ENCODE measurements around the gene TOPAZ1. TPM values are rescaled to one million over a fixed set of nuclear protein-coding genes. Genes with fewer than 3 reads are reported as not detected.
"Not testable (repeated sequence)": the region's sequence is repeated elsewhere in the genome, so short reads cannot be mapped to it uniquely, and the experiment has no call there.

The TOPAZ1 gene
- total RNA-seq, 2 experiments from 2014 or later = not detected

- CTCF ChIA-PET = no interaction called here
- no peak overlapping the region for H3K4me3 Mint-ChIP-seq
- no peaks in the 10 kb centered on the region for H3K9me3 Mint-ChIP-seq (ENCODE audit: low read depth)
- H3K36me3 Mint-ChIP-seq (ENCODE audit: low read depth) = no peaks in the 10 kb centered on the region
- no peak overlapping the region for H3K27ac Mint-ChIP-seq
- peaks cover 5% of the 10 kb centered on the region for H3K27me3 Mint-ChIP-seq
- POLR2A ChIA-PET = no interaction called here
- peaks cover 6% of the 10 kb centered on the region for H3K4me1 Mint-ChIP-seq
- ATAC-seq (no peak), DNase-seq (no peak)
- intact Hi-C loops (cut with DNase I, micrococcal nuclease) = no loop called here
Observed at GRCh38 chr3:44334326-44334725, 92.6 kb downstream of the TOPAZ1 start.

GRCh38 chr3:44337248-44337785 is 95.6 kb downstream of the TOPAZ1 start:
- CTCF ChIA-PET = interaction anchor here (1.2 to 3.6 kb wide), 3 partner anchors 14 to 934 kb away, joined by 3 to 16 read pairs (median 5); no protein-coding TSS in a partner anchor
- Mint-ChIP-seq H3K27ac (peak overlapping the region; percentile 98), H3K36me3 (ENCODE audit: low read depth) (peaks cover 3% of the 10 kb centered on the region), H3K27me3 (peaks cover 3% of the 10 kb centered on the region), H3K9me3 (ENCODE audit: low read depth) (no peaks in the 10 kb centered on the region), H3K4me3 (peak overlapping the region; percentile 90), H3K4me1 (peaks cover 18% of the 10 kb centered on the region)
- intact Hi-C loops (cut with DNase I, micrococcal nuclease) = loop anchor here (5.0 kb wide), 2 partner anchors 175 to 285 kb away; no protein-coding TSS in a partner anchor
- POLR2A ChIA-PET = interaction anchor here (2.1 kb wide), 1 partner anchor 102 kb away, joined by 6 read pairs; no protein-coding TSS in a partner anchor
- ATAC-seq (no peak), DNase-seq (no peak)

- peak within 1 kb of the TSS; percentile 98 for H3K27ac Mint-ChIP-seq
- peak; percentile 99 for DNase-seq
- ChIA-PET POLR2A (interaction anchor here (0.6 to 2.1 kb wide), 4 partner anchors 9 to 647 kb away, joined by 3 to 6 read pairs (median 4); no protein-coding TSS in a partner anchor), CTCF (interaction anchor here (0.7 to 3.6 kb wide), 5 partner anchors 15 to 935 kb away, joined by 3 to 16 read pairs (median 3); no protein-coding TSS in a partner anchor)
- peaks cover 18% of the 10 kb centered on the region for H3K4me1 Mint-ChIP-seq
- H3K4me3 Mint-ChIP-seq = peak within 1 kb of the TSS; percentile 90
- peak; percentile 98 for ATAC-seq
- no peaks in the 10 kb centered on the region for H3K9me3 Mint-ChIP-seq (ENCODE audit: low read depth)
- H3K27me3 Mint-ChIP-seq = peaks cover 3% of the 10 kb centered on the region
- intact Hi-C loops (cut with DNase I, micrococcal nuclease) = loop anchor here (1.0 to 5.0 kb wide), 13 partner anchors 101 to 1534 kb away; partner anchors contain the start of genes EXOSC7 (in 2 of the 2), ZDHHC3 (in 2 of the 2), ABHD5 (in 1 of the 2) and HIGD1A (in 1 of the 2)
- H3K36me3 Mint-ChIP-seq (ENCODE audit: low read depth) = peaks cover 3% of the 10 kb centered on the region
Observed at GRCh38 chr3:44338010-44338827, 96.5 kb downstream of the TOPAZ1 start, which contains the start of gene TCAIM. TCAIM (plus strand) TSS chr3:44338766; CDS start chr3:44354783, 16,017 bp downstream.

- intact Hi-C loops (cut with DNase I, micrococcal nuclease) = loop anchor here (1.0 to 5.0 kb wide), 13 partner anchors 101 to 1534 kb away; partner anchors contain the start of genes EXOSC7 (in 2 of the 2), ZDHHC3 (in 2 of the 2), ABHD5 (in 1 of the 2) and HIGD1A (in 1 of the 2)
- Mint-ChIP-seq H3K4me1 (peaks cover 18% of the 10 kb centered on the region), H3K27ac (peak overlapping the region; percentile 98), H3K9me3 (ENCODE audit: low read depth) (no peaks in the 10 kb centered on the region), H3K36me3 (ENCODE audit: low read depth) (peaks cover 3% of the 10 kb centered on the region), H3K4me3 (peak overlapping the region; percentile 90), H3K27me3 (no peaks in the 10 kb centered on the region)
- CTCF ChIA-PET = interaction anchor here (0.6 to 3.6 kb wide), 4 partner anchors 16 to 732 kb away, joined by 3 to 16 read pairs (median 4); no protein-coding TSS in a partner anchor
- ATAC-seq = no peak
- DNase-seq = no peak
- POLR2A ChIA-PET = interaction anchor here (1.0 to 2.1 kb wide), 3 partner anchors 10 to 101 kb away, joined by 3 to 6 read pairs (median 3); no protein-coding TSS in a partner anchor
Observed at GRCh38 chr3:44338828-44339127, 97.1 kb downstream of the TOPAZ1 start.

GRCh38 chr3:44339181-44340057 is 97.7 kb downstream of the TOPAZ1 start:
- ChIA-PET POLR2A (interaction anchor here (1.0 to 2.1 kb wide), 2 partner anchors 10 to 100 kb away, joined by 3 to 6 read pairs; no protein-coding TSS in a partner anchor), CTCF (interaction anchor here (0.6 to 3.6 kb wide), 3 partner anchors 16 to 732 kb away, joined by 3 to 16 read pairs (median 3); no protein-coding TSS in a partner anchor)
- peaks cover 18% of the 10 kb centered on the region for H3K4me1 Mint-ChIP-seq
- ATAC-seq (no peak), DNase-seq (no peak)
- intact Hi-C loops (cut with DNase I, micrococcal nuclease) = loop anchor here (2.0 to 5.0 kb wide), 3 partner anchors 173 to 649 kb away; partner anchors contain the start of gene ABHD5 (in 1 of the 2)
- peaks cover 3% of the 10 kb centered on the region for H3K36me3 Mint-ChIP-seq (ENCODE audit: low read depth)
- H3K27me3 Mint-ChIP-seq = no peaks in the 10 kb centered on the region
- H3K27ac Mint-ChIP-seq = peak overlapping the region; percentile 98
- H3K4me3 Mint-ChIP-seq = peak overlapping the region; percentile 90
- H3K9me3 Mint-ChIP-seq (ENCODE audit: low read depth) = no peaks in the 10 kb centered on the region

- ATAC-seq (no peak), DNase-seq (no peak)
- intact Hi-C loops (cut with DNase I, micrococcal nuclease) = no loop called here
- Mint-ChIP-seq H3K27ac (peak overlapping the region; percentile 87), H3K27me3 (no peaks in the 10 kb centered on the region), H3K36me3 (ENCODE audit: low read depth) (peaks cover 3% of the 10 kb centered on the region), H3K9me3 (ENCODE audit: low read depth) (no peaks in the 10 kb centered on the region), H3K4me3 (peak overlapping the region; percentile 90), H3K4me1 (peaks cover 18% of the 10 kb centered on the region)
- POLR2A ChIA-PET = no interaction called here
- CTCF ChIA-PET = interaction anchor here (0.7 to 3.6 kb wide), 3 partner anchors 17 to 1023 kb away, joined by 3 to 16 read pairs (median 4); no protein-coding TSS in a partner anchor
Observed at GRCh38 chr3:44340058-44340395, 98.3 kb downstream of the TOPAZ1 start.

GRCh38 chr3:44342176-44342790 is 100.6 kb downstream of the TOPAZ1 start:
- peaks cover 3% of the 10 kb centered on the region for H3K36me3 Mint-ChIP-seq (ENCODE audit: low read depth)
- DNase-seq (no peak), ATAC-seq (no peak)
- CTCF ChIA-PET = interaction anchor here (0.7 kb wide), 1 partner anchor 523 kb away, joined by 3 read pairs; no protein-coding TSS in a partner anchor
- H3K27me3 Mint-ChIP-seq = no peaks in the 10 kb centered on the region
- POLR2A ChIA-PET = no interaction called here
- no peak overlapping the region for H3K4me3 Mint-ChIP-seq
- no peak overlapping the region for H3K27ac Mint-ChIP-seq
- peaks cover 17% of the 10 kb centered on the region for H3K4me1 Mint-ChIP-seq
- no peaks in the 10 kb centered on the region for H3K9me3 Mint-ChIP-seq (ENCODE audit: low read depth)
- intact Hi-C loops (cut with DNase I, micrococcal nuclease) = no loop called here

GRCh38 chr3:44343421-44343820 is 101.7 kb downstream of the TOPAZ1 start:
- intact Hi-C loops (cut with DNase I, micrococcal nuclease) = no loop called here
- POLR2A ChIA-PET = no interaction called here

GRCh38 chr3:44346590-44346989 is 104.9 kb downstream of the TOPAZ1 start:
- H3K27ac Mint-ChIP-seq; H3K27me3 Mint-ChIP-seq; H3K9me3 Mint-ChIP-seq (ENCODE audit: low read depth); DNase-seq; H3K4me3 Mint-ChIP-seq; H3K36me3 Mint-ChIP-seq (ENCODE audit: low read depth); ATAC-seq; H3K4me1 Mint-ChIP-seq; CTCF ChIA-PET; POLR2A ChIA-PET; intact Hi-C loops (cut with DNase I, micrococcal nuclease): not testable (repeated sequence)

More at GRCh38 chr3:44343421-44343820, 101.7 kb downstream of the TOPAZ1 start:
- H3K4me3 Mint-ChIP-seq = no peak overlapping the region
- CTCF ChIA-PET = no interaction called here
- H3K36me3 Mint-ChIP-seq (ENCODE audit: low read depth) = peaks cover 3% of the 10 kb centered on the region
- H3K9me3 Mint-ChIP-seq (ENCODE audit: low read depth) = no peaks in the 10 kb centered on the region
- no peaks in the 10 kb centered on the region for H3K27me3 Mint-ChIP-seq
- no peak for ATAC-seq
- peaks cover 12% of the 10 kb centered on the region for H3K4me1 Mint-ChIP-seq
- no peak overlapping the region for H3K27ac Mint-ChIP-seq
- no peak for DNase-seq

GRCh38 chr3:44348993-44349392 is 107.3 kb downstream of the TOPAZ1 start:
- Mint-ChIP-seq H3K36me3 (ENCODE audit: low read depth) (peaks cover 11% of the 10 kb centered on the region), H3K9me3 (ENCODE audit: low read depth) (no peaks in the 10 kb centered on the region), H3K27me3 (no peaks in the 10 kb centered on the region), H3K27ac (no peak overlapping the region), H3K4me3 (no peak overlapping the region), H3K4me1 (peaks cover 6% of the 10 kb centered on the region)
- ChIA-PET CTCF (no interaction called here), POLR2A (no interaction called here)
- no peak for ATAC-seq
- intact Hi-C loops (cut with DNase I, micrococcal nuclease) = no loop called here
- DNase-seq = no peak
